HG03066 (cell line): ENCODE measurements around the gene THOC5.
"Not testable (repeated sequence)": the region's sequence is repeated elsewhere in the genome, so short reads cannot be mapped to it uniquely, and the experiment has no call there.

ENCODE experiments used
- ATAC-seq: cut with Tn5 transposase; IDR thresholded peaks from one replicate; pipeline ENCODE4 v1.9.1; 2021; ENCODE audit warnings: low read depth; ENCODE audit not compliant: unreplicated experiment

THOC5 gene

DNA sequence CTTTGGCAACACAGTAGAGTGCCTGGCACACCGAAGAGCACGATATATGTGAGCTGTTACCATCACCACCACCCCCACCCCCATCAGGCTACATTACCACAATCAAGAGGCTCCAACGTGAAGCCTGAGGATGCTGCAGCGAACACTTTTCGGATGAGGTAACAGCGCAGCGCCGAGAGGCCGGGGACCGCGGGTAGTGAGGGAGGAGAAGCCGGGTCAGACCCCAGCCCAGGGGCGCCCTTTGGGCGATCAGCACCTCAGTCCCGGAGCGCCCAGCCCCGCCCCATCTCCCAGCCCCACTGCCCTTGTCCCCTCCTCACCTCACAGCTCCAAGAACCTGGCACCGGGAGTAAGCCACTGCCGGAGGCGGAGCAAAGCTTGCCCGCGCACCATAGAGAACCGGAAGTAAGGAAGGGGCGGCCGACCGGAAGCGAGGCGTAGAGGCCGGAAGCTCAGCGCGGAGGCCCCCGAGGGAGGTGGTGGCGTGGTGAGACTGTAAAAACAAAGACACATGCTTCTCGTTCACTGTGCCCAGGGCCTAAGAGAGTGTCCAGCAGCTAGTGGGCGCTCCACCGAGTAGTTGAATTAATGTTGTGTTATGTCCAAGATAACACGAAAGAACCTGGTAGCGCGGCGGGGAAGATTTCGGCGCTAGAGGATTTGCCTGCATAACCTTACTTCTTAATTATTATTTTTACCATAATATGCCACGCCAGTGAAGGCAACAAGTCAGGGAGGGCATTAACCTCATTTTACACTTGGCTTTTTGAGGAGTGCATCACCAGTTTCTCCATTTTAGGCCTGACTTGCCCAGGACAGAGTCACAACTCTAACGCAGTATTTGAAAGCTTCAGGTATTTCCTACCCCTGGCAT is at the start of gene THOC5:
TSS of gene THOC5 (minus strand) at position 407 of the 874 bp plus-strand sequence. CDS start 4,610 bp downstream, outside the sequence.
- peak; percentile 98 for ATAC-seq

GRCh38 chr22:29598684-29599020 is 45.1 kb upstream of the THOC5 start:
- no peak for ATAC-seq

DNA sequence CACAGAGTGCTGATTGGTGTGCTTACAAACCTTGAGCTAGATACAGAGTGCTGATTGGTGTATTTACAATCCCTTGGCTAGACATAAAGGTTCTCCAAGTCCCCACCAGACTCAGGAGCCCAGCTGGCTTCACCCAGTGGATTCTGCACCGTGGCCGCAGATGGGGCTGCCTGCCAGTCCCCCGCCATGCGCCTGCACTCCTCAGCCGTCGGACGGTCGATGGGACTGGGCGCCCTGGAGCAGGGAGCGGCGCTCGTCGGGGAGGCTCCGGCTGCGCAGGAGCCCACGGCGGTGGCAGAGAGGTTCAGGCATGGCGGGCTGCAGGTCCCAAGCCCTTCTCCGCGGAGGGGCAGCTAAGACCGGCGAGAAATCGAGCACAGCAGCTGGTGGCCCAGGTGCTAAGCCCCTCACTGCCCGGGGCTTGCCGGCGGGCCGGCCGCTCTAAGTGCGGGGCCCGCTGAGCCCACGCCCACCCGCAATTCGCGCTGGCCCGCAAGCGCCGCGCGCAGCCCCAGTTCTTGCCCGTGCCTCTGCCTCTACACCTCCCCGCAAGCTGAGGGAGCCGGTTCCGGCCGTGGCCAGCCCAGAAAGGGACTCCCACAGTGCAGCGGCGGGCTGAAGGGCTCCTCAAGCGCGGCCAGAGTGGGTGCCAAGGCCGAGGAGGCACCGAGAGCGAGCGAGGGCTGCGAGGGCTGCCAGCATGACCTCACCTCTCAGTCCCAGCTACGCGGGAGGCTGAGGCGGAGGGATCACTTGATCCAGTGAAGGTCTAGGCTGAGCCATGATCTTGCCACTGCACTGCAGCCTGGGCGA is 44.5 kb upstream of the THOC5 start:
- not testable (repeated sequence) for ATAC-seq

DNA sequence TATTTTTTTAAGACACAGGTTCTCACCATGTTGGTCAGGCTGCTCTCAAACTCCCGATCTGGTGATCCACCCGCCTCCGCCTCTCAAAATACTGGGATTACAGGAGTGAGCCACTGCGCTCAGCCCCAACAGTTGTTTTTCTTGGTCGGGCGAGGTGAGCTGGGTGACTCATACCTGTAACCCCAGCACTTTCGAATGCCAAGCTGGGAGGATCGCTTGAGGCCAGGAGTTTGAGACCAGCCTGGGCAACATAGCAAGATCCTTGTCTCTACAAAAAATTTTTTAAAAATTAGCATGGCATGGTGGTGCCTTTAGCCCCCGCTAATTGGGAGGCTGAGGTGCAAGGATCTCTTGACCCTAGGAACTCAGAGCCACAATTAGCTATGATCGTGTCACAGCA is 42.9 kb upstream of the THOC5 start:
- ATAC-seq: no peak

DNA sequence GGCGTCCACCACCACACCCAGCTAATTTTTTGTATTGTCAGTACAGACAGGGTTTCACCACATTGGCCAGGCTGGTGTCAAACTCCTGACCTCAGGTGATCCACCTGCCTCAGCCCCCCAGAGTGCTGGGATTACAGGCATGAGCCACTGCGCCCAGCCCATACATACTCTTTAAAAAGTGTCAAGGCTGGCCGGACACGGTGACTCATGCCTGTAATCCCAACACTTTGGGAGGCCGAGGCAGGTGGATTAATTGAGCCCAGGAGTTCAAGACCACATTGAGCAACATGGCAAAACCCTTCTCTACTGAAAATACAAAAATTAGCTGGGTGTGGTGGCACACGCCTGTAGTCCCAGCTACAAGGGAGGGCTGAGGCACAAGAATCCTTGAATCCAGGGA is 40.9 kb upstream of the THOC5 start:
- not testable (repeated sequence) for ATAC-seq

DNA sequence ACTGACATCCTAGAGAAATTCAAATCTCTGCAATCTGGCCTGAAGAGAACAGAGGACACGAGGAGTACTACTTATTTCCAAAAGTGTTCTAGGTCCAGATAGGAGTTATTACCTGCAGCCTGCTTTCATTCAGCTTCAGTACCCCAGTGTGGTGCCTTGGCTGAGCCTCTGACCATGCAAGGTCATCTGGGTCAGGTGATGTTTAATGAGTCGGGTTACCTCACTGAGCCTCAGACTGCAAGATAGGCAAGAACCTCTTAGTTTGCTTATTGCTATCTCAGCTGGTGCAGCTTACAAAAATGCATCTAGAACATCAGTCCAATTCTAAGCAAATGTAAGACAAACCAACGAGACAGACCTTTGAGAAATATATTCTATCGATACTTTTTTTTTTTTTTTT is 40.4 kb upstream of the THOC5 start:
- no peak for ATAC-seq

DNA sequence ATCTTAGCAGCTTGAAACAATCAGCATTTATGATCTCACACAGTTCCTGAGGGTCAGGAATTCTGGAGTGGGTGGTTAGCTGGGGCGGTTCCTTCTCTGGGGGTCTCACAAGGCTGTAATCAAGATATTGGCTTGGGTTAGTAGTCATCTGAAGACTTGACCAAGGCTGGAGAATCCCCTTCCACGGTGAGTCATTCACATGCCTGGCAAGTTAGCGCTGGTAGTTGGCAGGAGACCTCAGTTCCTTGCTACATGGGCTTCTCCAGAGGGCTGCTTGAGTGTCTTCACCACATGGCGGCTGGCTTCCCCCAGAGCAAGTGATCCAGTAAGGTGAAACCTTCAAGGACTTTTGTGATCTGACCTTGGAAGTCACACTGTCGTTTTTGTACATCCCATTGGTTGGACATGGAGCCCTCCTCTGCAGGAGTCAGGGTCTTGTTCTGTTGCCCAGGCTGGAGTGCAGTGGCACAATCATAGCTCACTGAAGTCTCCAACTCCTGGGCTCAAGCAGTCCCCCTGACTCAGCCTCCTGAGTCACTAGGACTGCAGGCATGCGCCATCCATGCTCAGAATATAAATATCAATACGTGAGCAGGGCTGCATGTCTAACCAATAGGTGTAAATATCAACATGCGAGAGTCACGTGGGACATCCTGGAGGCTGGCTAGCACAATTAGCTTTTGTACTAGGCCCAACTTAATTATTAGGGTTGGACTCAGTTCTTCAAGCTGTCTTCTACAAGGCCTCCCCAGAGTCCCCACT is 34.6 kb upstream of the THOC5 start:
- no peak for ATAC-seq

DNA sequence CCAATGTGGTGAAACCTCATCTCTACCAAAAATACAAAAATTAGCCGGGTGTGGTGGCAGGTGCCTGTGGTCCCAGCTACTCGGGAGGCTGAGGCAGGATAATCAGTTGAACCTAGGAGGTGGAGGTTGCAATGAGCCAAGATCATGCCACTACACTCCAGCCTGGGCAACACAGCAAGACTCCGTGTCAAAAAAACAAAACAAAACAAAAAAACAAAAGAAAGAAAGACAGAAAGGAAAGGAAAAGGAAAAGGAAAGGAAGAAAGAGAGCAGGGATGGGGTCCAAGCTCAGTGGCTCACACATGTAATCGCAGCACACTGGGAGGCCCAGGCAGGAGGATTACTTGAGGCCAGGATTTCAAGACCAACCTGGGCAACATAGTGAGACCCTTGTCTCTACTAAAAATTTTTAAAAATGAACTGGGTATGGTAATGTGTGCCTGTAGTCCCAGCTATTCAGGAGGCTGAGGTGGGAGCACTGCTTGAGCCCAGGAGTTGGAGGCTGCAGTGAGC is 32.7 kb upstream of the THOC5 start:
- not testable (repeated sequence) for ATAC-seq

- no peak for ATAC-seq
Measured at GRCh38 chr22:29584975-29585374, 31.4 kb upstream of the THOC5 start.

DNA sequence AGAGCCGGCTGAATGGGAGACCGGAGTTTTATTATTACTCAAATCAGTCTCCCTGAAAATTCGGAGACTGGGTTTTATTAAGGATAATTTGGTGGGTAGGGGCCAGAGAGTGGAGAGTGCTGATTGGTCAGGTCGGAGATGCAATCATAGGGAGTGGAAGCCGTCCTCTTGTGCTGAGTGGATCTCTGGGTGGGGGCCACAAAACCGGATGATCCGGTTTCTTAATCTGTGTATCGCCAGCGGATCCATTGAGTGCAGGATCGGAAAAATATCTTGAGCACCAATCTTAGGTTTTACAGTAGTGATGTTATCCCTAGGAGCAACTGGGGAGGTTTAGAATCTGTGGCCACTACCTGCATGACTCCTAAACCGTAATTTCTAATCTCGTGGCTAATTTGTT is 28.2 kb upstream of the THOC5 start:
- ATAC-seq: no peak

DNA sequence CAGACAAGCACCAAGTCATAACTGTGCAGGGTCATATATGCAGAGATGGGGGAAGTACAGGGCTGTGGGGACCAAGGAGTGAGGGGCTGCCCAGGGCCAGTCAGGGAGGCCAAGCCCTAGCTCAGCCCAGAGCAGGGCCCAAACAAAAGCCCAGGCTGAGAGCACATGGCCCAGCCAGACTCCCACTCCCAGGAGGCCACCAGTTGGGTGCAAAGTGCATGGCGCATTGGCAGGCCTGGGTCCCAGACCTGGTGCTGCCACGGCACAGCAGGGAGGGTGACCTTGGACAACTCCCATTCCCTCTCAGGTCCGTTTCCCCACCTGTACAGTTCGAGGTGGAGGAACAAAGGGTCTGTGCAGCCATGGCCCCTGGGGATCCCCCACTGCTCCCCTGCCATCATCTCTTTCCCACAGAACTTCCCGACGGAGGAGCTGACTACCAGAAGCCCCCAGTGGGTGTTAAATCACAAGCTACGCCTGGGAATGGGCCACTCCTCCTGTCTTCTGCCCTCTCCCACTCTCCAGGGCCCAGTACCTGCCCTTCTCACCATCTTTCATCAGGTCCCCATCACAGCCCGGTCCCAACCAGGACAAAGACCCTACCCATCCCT is 26.7 kb upstream of the THOC5 start:
- no peak for ATAC-seq

- no peak for ATAC-seq
Measured at GRCh38 chr22:29578462-29579200, 25.1 kb upstream of the THOC5 start.

- no peak for ATAC-seq
Measured at GRCh38 chr22:29574762-29575450, 21.3 kb upstream of the THOC5 start.

GRCh38 chr22:29570912-29571549 is 17.5 kb upstream of the THOC5 start:
- no peak for ATAC-seq

DNA sequence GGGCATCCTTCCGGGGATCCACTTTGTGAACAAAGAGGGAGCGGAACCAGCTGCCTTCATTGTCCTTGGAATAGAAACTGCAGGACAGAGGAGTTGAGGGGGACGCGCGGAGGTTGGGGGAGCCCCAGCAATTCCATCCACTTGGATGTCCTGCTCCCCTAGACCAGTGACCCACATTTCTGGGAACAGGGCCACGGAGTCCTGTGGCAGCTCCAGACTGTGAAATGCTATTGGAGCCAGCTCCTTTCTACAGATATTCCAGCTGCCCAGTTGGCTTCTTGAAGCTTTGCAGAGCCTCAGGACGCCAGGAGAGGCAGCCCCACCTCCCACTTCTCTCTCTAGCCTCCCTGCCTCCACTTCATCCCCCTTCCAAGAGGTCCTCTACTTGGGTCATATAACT is 16.9 kb upstream of the THOC5 start:
- ATAC-seq: no peak

DNA sequence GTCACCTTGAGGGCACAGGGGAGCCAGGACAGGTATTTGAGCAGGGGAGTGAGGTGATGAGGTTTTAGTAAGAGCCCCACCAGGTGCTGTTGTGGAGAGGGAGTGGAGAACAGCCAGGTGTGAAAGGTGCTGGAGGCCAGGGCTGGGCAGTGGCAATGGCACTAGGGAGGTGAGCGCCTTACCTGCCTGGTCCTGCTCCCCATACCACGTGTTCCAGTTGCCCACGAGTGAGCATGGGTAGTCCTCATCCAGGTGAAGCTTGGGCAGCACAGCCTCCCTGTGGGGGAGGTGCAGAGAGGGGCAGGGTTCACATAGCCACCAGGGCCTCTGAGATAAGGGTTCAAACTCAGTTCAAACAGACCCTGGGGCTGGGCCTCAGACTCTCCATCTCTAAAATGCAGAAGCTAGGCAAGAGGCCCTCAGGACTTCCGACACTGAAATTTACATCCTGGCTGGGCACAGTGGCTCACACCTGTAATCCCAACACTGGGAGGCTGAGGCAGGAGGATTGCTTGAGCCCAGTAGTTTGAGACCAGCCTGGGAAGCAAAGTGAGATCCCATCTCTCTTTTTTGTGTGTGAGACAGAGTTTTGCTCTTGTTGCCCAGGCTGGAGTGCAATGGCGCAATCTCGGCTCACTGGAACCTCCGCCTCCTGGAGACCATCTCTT is 15.6 kb upstream of the THOC5 start:
- ATAC-seq: no peak

DNA sequence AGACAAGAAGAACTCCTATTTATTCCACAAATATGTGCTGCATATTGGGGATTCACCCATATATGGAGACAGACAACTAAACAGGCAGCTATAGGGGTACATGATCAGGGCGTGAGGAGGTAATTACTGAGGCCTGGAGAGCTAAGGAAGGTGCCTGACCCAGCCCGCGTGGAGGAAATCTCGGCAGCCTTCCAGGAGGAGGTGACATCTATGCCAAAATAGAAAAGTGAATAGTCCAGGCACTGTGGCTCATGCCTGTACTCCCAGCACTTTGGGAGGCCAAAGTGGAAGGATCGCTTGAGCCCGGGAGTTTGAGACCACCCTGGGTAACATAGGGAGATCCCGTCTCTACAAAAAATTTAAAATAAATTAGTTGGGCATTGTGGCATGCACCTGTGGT is 13.8 kb upstream of the THOC5 start:
- ATAC-seq: no peak

DNA sequence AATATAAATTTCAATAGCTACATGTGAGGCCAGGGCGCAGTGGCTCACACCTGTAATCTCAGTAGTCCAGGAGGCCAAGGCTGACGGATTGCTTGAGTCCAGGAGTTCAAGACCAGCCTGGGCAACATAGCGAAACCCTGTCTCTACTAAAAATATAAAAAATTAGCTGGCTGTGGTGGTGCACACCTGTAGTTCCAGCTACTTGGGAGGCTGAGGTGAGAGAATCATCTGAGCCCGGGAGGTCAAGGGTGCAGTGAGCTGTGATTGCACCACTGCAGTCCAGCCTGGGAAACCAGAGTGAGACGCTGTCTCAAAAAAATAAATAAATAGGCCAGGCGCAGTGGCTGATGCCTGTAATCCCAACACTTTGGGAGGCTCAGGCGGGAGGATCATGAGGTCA is 13.0 kb upstream of the THOC5 start:
- not testable (repeated sequence) for ATAC-seq
